SU-DHL-6 (cell line): Measurements from ENCODE around the gene BHLHA9.

ENCODE experiments used
- CTCF ChIP-seq: fragments of 200-600 bp; sonication (generic); IDR thresholded peaks from one replicate; pipeline ENCODE4 v1.5.1; 2017; ENCODE audit warnings: antibody characterized with exemption, mild to moderate bottlenecking, low read length, moderate library complexity; ENCODE audit not compliant: insufficient read depth, poor library complexity, severe bottlenecking
- EZH2phosphoT487 ChIP-seq: fragments of 200-600 bp; sonication (generic), shearing (Covaris generic); conservative IDR thresholded peaks from 2 replicates; pipeline ENCODE4 v1.6.1; 2018; ENCODE audit warnings: mild to moderate bottlenecking, antibody characterized with exemption, low read length, moderate library complexity, mixed read lengths

GRCh38 chr17:1289695-1290094, 19.5 kb downstream of the BHLHA9 start:
- TF ChIP-seq CTCF (no peak), EZH2phosphoT487 (no peak)
